GM12892 (cell line): ENCODE data around the gene GTPBP10.

Source experiments
- POLR2A ChIP-seq: IDR thresholded peaks from 2 replicates; pipeline ENCODE4 v1.6.1; 2011; ENCODE audit warnings: low read depth, low read length, control low read depth
- POLR2AphosphoS5 ChIP-seq: IDR thresholded peaks from 2 replicates; pipeline ENCODE4 v1.6.1; 2011; ENCODE audit warnings: low read depth, low read length, control low read depth

DNA sequence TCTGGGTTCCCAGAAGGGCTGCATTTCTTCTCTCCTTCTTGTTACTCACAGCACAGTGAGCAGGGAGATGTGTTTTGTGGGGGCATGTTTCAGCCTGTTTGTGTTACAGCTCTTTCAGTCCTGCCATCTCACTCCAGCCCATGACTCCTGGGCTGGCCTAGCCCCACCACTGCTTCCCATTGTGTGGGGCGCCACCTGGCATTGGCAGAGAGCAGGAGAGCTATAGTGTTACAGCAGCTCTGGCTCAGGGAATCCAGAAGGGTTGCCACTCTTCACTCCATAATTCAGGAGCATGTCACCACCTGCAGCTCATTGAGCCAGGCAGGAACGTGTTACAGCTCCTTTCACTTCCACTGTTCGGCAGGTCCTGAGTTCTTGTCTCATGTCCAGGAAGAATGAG is 86.7 kb downstream of the GTPBP10 start:
- TF ChIP-seq POLR2AphosphoS5 (no peak), POLR2A (no peak)
